Nephron progenitor cell (in vitro differentiated cells): ENCODE measurements around the gene NELFCD.
A peak's percentile ranks its signal among the peaks of the same experiment; 100 is the strongest.

ENCODE experiments used
- DNase-seq: peaks from one replicate; pipeline ENCODE4 v3.0.0; 2021
- H3K27ac Mint-ChIP-seq: 2 replicates; pipeline ENCODE4 v1.8.0; 2021; ENCODE audit warnings: mild to moderate bottlenecking, moderate library complexity, mixed read lengths
- H3K27me3 Mint-ChIP-seq: 2 replicates; pipeline ENCODE4 v1.8.0; 2021; ENCODE audit warnings: mild to moderate bottlenecking, low read depth, mixed read lengths; ENCODE audit not compliant: poor library complexity
- H3K36me3 Mint-ChIP-seq: 2 replicates; pipeline ENCODE4 v1.8.0; 2021; ENCODE audit warnings: low read depth, mixed read lengths
- H3K4me1 Mint-ChIP-seq: 2 replicates; pipeline ENCODE4 v1.8.0; 2021; ENCODE audit warnings: mixed read lengths
- H3K4me3 Mint-ChIP-seq: 2 replicates; pipeline ENCODE4 v1.8.0; 2021; ENCODE audit warnings: mild to moderate bottlenecking, moderate library complexity, mixed read lengths
- H3K9me3 Mint-ChIP-seq: 2 replicates; pipeline ENCODE4 v1.8.0; 2021; ENCODE audit warnings: mild to moderate bottlenecking, moderate library complexity, mixed read lengths
- CTCF ChIP-seq: fragments of 200-600 bp; sonication (generic); IDR thresholded peaks from 2 replicates; pipeline ENCODE4 v1.5.0; 2021; ENCODE audit warnings: antibody characterized with exemption

NELFCD gene

DNA sequence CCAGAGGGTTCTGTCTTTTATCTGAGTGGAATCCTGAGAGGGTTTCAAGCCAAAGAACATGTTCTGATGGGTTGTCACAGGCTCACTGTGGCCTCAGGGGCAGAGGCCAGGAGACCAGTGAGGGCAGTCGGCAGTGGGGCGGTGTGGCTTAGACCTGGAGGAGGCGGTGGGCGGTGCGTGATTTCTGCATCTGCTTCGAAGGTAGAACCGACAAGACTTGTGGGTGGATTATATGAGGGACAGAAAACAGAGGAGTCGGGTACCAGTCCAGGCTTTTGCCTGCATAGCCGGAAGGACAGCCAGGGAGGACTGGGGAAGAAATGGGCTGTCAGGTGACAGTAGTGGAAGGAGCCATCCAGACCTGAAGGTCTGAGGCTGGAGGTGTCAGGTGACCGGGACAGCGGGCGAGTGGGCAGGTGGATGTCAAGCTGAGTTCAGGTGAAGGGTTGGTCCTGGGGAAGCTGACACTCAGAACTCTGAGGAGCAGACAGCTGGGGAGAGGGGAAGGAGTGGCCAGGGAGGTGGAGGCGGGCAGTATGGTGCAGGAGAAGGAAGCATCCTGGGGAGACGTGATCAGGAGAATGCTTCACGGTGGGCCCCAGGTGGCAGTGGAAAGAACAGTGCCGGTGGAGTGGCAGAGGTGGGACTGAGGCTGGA, 22.9 kb downstream of the NELFCD start:
- no peak for DNase-seq
- H3K9me3 Mint-ChIP-seq, result no peaks in the 10 kb centered on the region
- H3K27me3 Mint-ChIP-seq, result peaks cover 4% of the 10 kb centered on the region
- no peak for TF ChIP-seq CTCF
- peak overlapping the region; percentile 43 for H3K27ac Mint-ChIP-seq
- H3K36me3 Mint-ChIP-seq, result peaks cover 6% of the 10 kb centered on the region
- peaks cover 46% of the 10 kb centered on the region for H3K4me1 Mint-ChIP-seq
- peak overlapping the region; percentile 35 for H3K4me3 Mint-ChIP-seq

GRCh38 chr20:59004493-59004762, 23.4 kb downstream of the NELFCD start:
- H3K27me3 Mint-ChIP-seq, result peaks cover 7% of the 10 kb centered on the region
- peak overlapping the region; percentile 23 for H3K27ac Mint-ChIP-seq
- H3K4me1 Mint-ChIP-seq, result peaks cover 46% of the 10 kb centered on the region
- TF ChIP-seq CTCF, result no peak
- no peak for DNase-seq
- H3K9me3 Mint-ChIP-seq, result no peaks in the 10 kb centered on the region
- peak overlapping the region; percentile 35 for H3K4me3 Mint-ChIP-seq
- H3K36me3 Mint-ChIP-seq, result peaks cover 6% of the 10 kb centered on the region

GRCh38 chr20:59004763-59005522, 23.9 kb downstream of the NELFCD start:
- H3K36me3 Mint-ChIP-seq, result peaks cover 6% of the 10 kb centered on the region
- no peak overlapping the region for H3K27ac Mint-ChIP-seq
- H3K4me3 Mint-ChIP-seq, result no peak overlapping the region
- H3K4me1 Mint-ChIP-seq, result peaks cover 46% of the 10 kb centered on the region
- no peak for DNase-seq
- no peak for TF ChIP-seq CTCF
- H3K9me3 Mint-ChIP-seq, result no peaks in the 10 kb centered on the region
- peaks cover 8% of the 10 kb centered on the region for H3K27me3 Mint-ChIP-seq

DNA sequence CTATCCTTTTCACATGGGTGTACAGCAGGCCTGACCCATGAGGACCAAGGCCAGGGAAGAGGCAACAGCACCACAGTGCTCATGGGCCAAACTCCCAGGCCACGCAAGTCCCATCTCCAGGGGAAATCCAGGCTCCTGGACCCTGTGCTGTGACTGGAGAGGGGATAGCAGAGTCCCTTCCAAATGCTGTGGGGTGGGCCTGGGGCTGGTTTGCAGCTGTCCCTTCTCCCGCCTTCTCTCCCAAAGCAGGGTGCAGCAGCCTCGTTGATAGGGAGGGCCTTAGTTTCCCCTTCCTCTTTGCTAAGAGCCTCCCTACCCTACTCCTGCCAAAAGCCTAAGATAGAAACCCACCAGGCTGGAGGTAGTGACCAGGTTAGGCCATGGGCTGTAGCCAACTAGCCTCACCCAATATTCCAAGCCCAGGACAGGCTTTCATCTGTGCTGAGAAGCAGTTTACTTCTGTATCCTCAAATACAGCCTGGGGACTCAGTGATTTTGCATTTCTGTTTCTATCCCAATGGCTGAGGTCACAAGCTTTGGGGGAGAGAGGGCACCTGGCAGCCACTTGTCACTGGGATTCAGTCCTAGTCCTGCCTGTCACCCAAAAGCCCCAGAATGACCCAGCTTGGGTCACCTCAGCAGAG, 24.6 kb downstream of the NELFCD start:
- Mint-ChIP-seq H3K4me3 (peak overlapping the region; percentile 74), H3K9me3 (no peaks in the 10 kb centered on the region), H3K27ac (no peak overlapping the region), H3K27me3 (peaks cover 10% of the 10 kb centered on the region), H3K36me3 (peaks cover 1% of the 10 kb centered on the region), H3K4me1 (peaks cover 51% of the 10 kb centered on the region)
- DNase-seq, result no peak
- no peak for TF ChIP-seq CTCF

- Mint-ChIP-seq H3K36me3 (no peaks in the 10 kb centered on the region), H3K27ac (no peak overlapping the region), H3K4me1 (peaks cover 58% of the 10 kb centered on the region), H3K9me3 (no peaks in the 10 kb centered on the region), H3K27me3 (peaks cover 10% of the 10 kb centered on the region), H3K4me3 (peak overlapping the region; percentile 74)
- no peak for DNase-seq
- no peak for TF ChIP-seq CTCF
These were observed 25.3 kb downstream of the NELFCD start for GRCh38 chr20:59006167-59006863.
